HL-60 (cell line): ENCODE results near the gene ZNF81.

Source experiments
- CTCF ChIP-seq: IDR thresholded peaks from one replicate; pipeline ENCODE4 v1.5.1; 2011; ENCODE audit warnings: low read length, control low read depth, inconsistent platforms; ENCODE audit not compliant: insufficient read depth
- GABPA ChIP-seq: IDR thresholded peaks from 2 replicates; pipeline ENCODE4 v1.6.1; 2012; ENCODE audit warnings: low read depth
- POLR2AphosphoS5 ChIP-seq: IDR thresholded peaks from 2 replicates; pipeline ENCODE4 v1.6.1; 2012; ENCODE audit warnings: low read depth
- REST ChIP-seq: IDR thresholded peaks from 2 replicates; pipeline ENCODE4 v1.6.1; 2012; ENCODE audit warnings: low read depth; ENCODE audit not compliant: insufficient replicate concordance

GRCh38 chrX:47902161-47902560, 65.5 kb downstream of the ZNF81 start:
- TF ChIP-seq CTCF (no peak), GABPA (no peak), POLR2AphosphoS5 (no peak), REST (no peak)
